Gastroesophageal sphincter (tissue), 4 donors: ENCODE results near the gene ACSL5. TPM values are rescaled to one million over a fixed set of nuclear protein-coding genes. Genes with fewer than 3 reads are reported as not detected.

ENCODE experiments used
- ATAC-seq: fragments of 150-250 bp; one replicate; pipeline ENCODE4 v1.9.1; 2016; ENCODE audit warnings: mild to moderate bottlenecking, moderate library complexity
- H3K27ac ChIP-seq, 4 donors: fragments of 200-600 bp; sonication (generic) in 3 of 4; 1 replicate in 3 of 4; 2 replicates in 1 of 4; pipeline ENCODE4 v1.5.1; 2016 to 2019
- H3K27me3 ChIP-seq: fragments of 200-600 bp; sonication (generic); one replicate; pipeline ENCODE4 v1.5.1; 2019
- H3K36me3 ChIP-seq, 2 donors: fragments of 200-600 bp; sonication (generic); one replicate each; pipeline ENCODE4 v1.5.1; 2019; ENCODE audit warnings: control low read depth in 1 of 2
- H3K4me1 ChIP-seq, 3 donors: fragments of 200-600 bp; sonication (generic); 1 replicate in 2 of 3; 2 replicates in 1 of 3; pipeline ENCODE4 v1.5.1; 2016 to 2019; ENCODE audit warnings: control low read depth in 2 of 3
- H3K4me3 ChIP-seq, 2 donors: fragments of 200-600 bp; sonication (generic); one replicate each; pipeline ENCODE4 v1.5.1; 2019; ENCODE audit warnings: mild to moderate bottlenecking in 1 of 2, moderate library complexity in 1 of 2
- H3K9me3 ChIP-seq, 3 donors: fragments of 200-600 bp; sonication (generic); one replicate each; pipeline ENCODE4 v1.5.1; 2017 to 2019; ENCODE audit warnings: control low read depth in 2 of 3
- CTCF ChIP-seq, 4 experiments: fragments of 200-600 bp in 2 of 4; fragments of 450-650 bp in 2 of 4; sonication (generic) in 1 of 4; IDR thresholded peaks; one replicate each; pipeline ENCODE4 v1.5.1; 2017 to 2019; ENCODE audit warnings: antibody characterized with exemption in 4 of 4, mild to moderate bottlenecking in 2 of 4, moderate library complexity in 2 of 4
- EP300 ChIP-seq: sonication (generic); formaldehyde crosslinking; IDR thresholded peaks from one replicate; pipeline ENCODE4 v1.6.1; 2017; ENCODE audit warnings: antibody characterized with exemption, mild to moderate bottlenecking
- POLR2A ChIP-seq, 2 donors: fragments of 450-650 bp; IDR thresholded peaks; one replicate each; pipeline ENCODE4 v1.6.1; 2017; ENCODE audit warnings: antibody characterized with exemption in 2 of 2, mild to moderate bottlenecking in 2 of 2, moderate library complexity in 1 of 2
- POLR2AphosphoS5 ChIP-seq: sonication (generic); formaldehyde crosslinking; IDR thresholded peaks from one replicate; pipeline ENCODE4 v1.6.1; 2017; ENCODE audit warnings: antibody characterized with exemption
- WGBS, 2 donors: methylation state at CpG; one replicate each; pipeline ENCODE4 v1.1.5; 2018; ENCODE audit warnings: low coverage in 1 of 2; 5-methylcytosine and 5-hydroxymethylcytosine counted together
- total RNA-seq, 4 donors: library from RNA; depleted of rRNA; stranded (reverse); fragments of >200 nt; gene quantifications; one replicate each; pipeline ENCODE4 v1.1.0, GENCODE V29; 2016

The ACSL5 gene
- total RNA-seq, 4 donors from 2014 or later = 2.0 to 14.6 (median 9.8) TPM

GRCh38 chr10:112336556-112337201 is 37.2 kb upstream of the ACSL5 start:
- Histone ChIP-seq H3K4me3 (no peak overlapping the region), H3K4me1 (no peaks in the 10 kb centered on the region), H3K27me3 (peaks cover 10% of the 10 kb centered on the region), H3K36me3 (no peaks in the 10 kb centered on the region), H3K27ac (no peak overlapping the region), H3K9me3 (no peaks in the 10 kb centered on the region)
- no peak for ATAC-seq
- no peak for TF ChIP-seq CTCF (IDR thresholded peaks at IDR 0.05)
- no peak for TF ChIP-seq POLR2AphosphoS5
- TF ChIP-seq POLR2A (IDR thresholded peaks at IDR 0.05) = no peak
- 71 to 72% methylated on average over 5 of the region's 5 CpGs for WGBS, 2 donors

- peaks cover 10% of the 10 kb centered on the region for H3K27me3 ChIP-seq
- TF ChIP-seq CTCF (IDR thresholded peaks at IDR 0.05) = no peak
- no peak for TF ChIP-seq EP300
- TF ChIP-seq POLR2AphosphoS5 = no peak
- TF ChIP-seq POLR2A (IDR thresholded peaks at IDR 0.05) = no peak
- no peaks in the 10 kb centered on the region for H3K4me1 ChIP-seq
- H3K27ac ChIP-seq = no peak overlapping the region
- H3K36me3 ChIP-seq = no peaks in the 10 kb centered on the region
- 90% methylated on average over 2 of the region's 3 CpGs for WGBS, 2 donors
- H3K4me3 ChIP-seq = no peak overlapping the region
- no peaks in the 10 kb centered on the region for H3K9me3 ChIP-seq
- ATAC-seq = no peak
These were observed 35.0 kb upstream of the ACSL5 start for GRCh38 chr10:112338957-112339356.

GRCh38 chr10:112340601-112341000 is 33.3 kb upstream of the ACSL5 start:
- H3K4me3 ChIP-seq = no peak overlapping the region
- H3K9me3 ChIP-seq = no peaks in the 10 kb centered on the region
- ATAC-seq = no peak
- TF ChIP-seq POLR2A (IDR thresholded peaks at IDR 0.05) (no peak), CTCF (IDR thresholded peaks at IDR 0.05) (no peak), POLR2AphosphoS5 (no peak), EP300 (no peak)
- WGBS, 2 donors = 86 to 100% methylated on average over 1 of the region's 2 CpGs
- H3K27me3 ChIP-seq = peaks cover 10% of the 10 kb centered on the region
- H3K4me1 ChIP-seq = no peaks in the 10 kb centered on the region
- H3K36me3 ChIP-seq = no peaks in the 10 kb centered on the region
- H3K27ac ChIP-seq = no peak overlapping the region

GRCh38 chr10:112343056-112343806 is 30.7 kb upstream of the ACSL5 start:
- H3K9me3 ChIP-seq = no peaks in the 10 kb centered on the region
- H3K4me3 ChIP-seq = no peak overlapping the region
- no peak for ATAC-seq
- H3K27me3 ChIP-seq = no peaks in the 10 kb centered on the region
- 56 to 60% methylated on average over 4 to 5 of the region's 5 CpGs for WGBS, 2 donors
- no peak overlapping the region for H3K27ac ChIP-seq
- no peaks in the 10 kb centered on the region for H3K4me1 ChIP-seq
- H3K36me3 ChIP-seq = no peaks in the 10 kb centered on the region
- TF ChIP-seq POLR2AphosphoS5 (no peak), POLR2A (IDR thresholded peaks at IDR 0.05) (no peak)

- H3K36me3 ChIP-seq = no peaks in the 10 kb centered on the region
- H3K27me3 ChIP-seq = no peaks in the 10 kb centered on the region
- no peak overlapping the region for H3K27ac ChIP-seq
- ATAC-seq = no peak
- TF ChIP-seq POLR2A (IDR thresholded peaks at IDR 0.05) (no peak), POLR2AphosphoS5 (no peak), EP300 (no peak), CTCF (IDR thresholded peaks at IDR 0.05) (no peak)
- H3K4me1 ChIP-seq = no peaks in the 10 kb centered on the region
- H3K9me3 ChIP-seq = no peaks in the 10 kb centered on the region
- no peak overlapping the region for H3K4me3 ChIP-seq
- WGBS, 2 donors = 71 to 100% methylated on average over 2 to 5 of the region's 6 CpGs
These were observed 29.7 kb upstream of the ACSL5 start for GRCh38 chr10:112344261-112344660.
